GM12872 (cell line): Measurements from ENCODE around the gene TMEM229B.

ENCODE experiments used
- CTCF ChIP-seq: IDR thresholded peaks from 3 replicates; pipeline ENCODE4 v1.5.1; 2011; ENCODE audit warnings: low read depth, mild to moderate bottlenecking, low read length, moderate library complexity; ENCODE audit not compliant: insufficient read depth

Gene TMEM229B

GRCh38 chr14:67503331-67503730 lies 14.8 kb upstream of the TMEM229B start:
- TF ChIP-seq CTCF, result no peak

DNA sequence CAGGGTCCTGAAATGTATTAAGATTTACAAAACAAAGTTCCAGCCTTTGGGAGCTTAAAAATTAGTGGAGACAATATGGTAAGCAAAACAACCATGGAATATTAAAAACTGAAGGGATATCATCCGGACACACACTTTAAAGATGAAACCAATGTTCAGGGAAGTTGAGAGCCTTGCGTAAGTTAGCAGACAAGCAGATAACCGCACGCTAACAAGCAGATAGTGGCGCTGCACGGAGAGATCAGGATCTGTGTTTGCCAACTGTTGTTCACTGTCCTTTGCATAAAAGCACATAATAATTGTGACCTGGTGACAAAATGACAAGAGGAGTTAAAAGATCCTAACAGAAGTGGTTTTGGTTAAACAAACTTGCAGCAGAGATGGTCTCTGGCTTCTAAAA lies 14.3 kb upstream of the TMEM229B start:
- TF ChIP-seq CTCF, result no peak

GRCh38 chr14:67501670-67502069 lies 13.1 kb upstream of the TMEM229B start:
- no peak for TF ChIP-seq CTCF

- no peak for TF ChIP-seq CTCF
These were observed 12.5 kb upstream of the TMEM229B start for GRCh38 chr14:67500981-67501380.

DNA sequence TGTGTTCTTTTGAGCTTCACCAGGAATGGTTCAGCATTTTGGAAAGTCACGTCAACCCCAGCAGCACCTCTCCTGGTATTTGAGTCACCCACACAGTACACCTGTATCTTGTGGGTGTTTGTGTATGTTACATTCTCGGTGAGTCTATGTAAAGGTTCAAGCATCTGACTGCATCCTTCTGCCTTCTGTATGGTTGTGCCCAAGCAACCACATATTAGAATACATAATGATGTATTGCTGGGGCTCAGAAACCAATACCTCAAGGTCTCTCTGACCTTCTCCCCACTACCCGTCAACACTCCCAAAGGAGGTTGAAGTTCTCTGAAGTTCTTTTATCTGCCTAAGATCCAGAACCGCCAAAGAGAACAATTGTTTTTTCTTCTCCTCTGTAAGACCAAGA lies 9.2 kb upstream of the TMEM229B start:
- TF ChIP-seq CTCF, result no peak

DNA sequence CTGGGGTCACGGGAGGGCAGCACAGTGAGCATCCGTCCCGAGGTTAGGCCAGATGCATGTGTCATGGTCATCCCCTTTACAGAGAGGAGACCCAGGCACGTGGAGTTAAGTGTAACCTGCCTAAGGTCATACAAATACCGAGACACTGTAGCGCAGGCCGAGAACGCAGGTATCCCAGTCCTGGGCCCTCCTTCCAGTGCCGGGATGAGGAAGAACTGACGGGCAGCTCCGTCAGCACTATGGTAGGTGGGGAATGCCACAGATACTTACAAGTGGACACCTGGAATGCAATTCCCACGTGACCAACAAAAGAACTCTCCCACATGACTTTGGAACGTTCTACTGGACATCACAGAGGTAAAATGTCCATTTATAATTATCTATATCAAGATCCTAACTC lies 8.7 kb upstream of the TMEM229B start:
- no peak for TF ChIP-seq CTCF

GRCh38 chr14:67495827-67496226 lies 7.3 kb upstream of the TMEM229B start:
- TF ChIP-seq CTCF, result no peak
